Measurements from ENCODE around the gene CRKL. TPM values are rescaled to one million over a fixed set of nuclear protein-coding genes. Genes with fewer than 3 reads are reported as not detected.
A peak's percentile ranks its signal among the peaks of the same experiment; 100 is the strongest.
"Not testable (repeated sequence)": the region's sequence is repeated elsewhere in the genome, so short reads cannot be mapped to it uniquely, and the experiment has no call there.

CRKL gene
- polyA plus RNA-seq, 2 of the 4 experiments (the other 2 are of a cell fraction): 21.4 to 22.8 TPM

DNA sequence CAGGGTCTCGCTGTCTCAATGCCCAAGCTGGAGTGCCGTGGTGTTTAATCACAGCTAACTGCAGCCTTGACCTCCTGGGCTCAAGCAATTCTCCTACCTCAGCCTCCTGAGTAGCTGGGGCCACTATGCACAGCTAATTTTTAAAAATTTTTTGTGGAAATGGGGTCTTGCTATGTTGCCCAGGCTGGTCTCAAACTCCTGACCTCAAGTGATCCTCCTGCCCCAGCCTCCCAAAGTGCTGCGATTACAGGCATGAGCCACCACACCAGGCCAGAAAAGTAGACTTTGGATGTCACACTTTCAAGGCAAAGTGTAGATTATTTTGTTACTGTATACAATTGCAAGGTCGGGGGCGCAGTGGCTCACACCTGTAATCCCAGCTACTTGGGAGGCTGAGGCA lies 8.5 kb upstream of the CRKL start:
- DNase-seq (ENCODE audit: low read depth in 1 of 2, low spot score in 1 of 2); H3K4me2 ChIP-seq; ATAC-seq; H3K4me3 ChIP-seq; H3K9me3 ChIP-seq; H3K27ac ChIP-seq; FAIRE-seq; POLR2A ChIA-PET: not testable (repeated sequence)
- WGBS (ENCODE audit: missing lambda C conversion rate): 88% methylated on average over 4 of the region's 5 CpGs
- peaks cover 23% of the 10 kb centered on the region for H3K4me1 ChIP-seq
- CTCF ChIA-PET: interaction anchor here (1.4 to 1.8 kb wide), 3 partner anchors 8 to 23 kb away, joined by 3 to 8 read pairs (median 6); partner anchors contain the start of gene CRKL

DNA sequence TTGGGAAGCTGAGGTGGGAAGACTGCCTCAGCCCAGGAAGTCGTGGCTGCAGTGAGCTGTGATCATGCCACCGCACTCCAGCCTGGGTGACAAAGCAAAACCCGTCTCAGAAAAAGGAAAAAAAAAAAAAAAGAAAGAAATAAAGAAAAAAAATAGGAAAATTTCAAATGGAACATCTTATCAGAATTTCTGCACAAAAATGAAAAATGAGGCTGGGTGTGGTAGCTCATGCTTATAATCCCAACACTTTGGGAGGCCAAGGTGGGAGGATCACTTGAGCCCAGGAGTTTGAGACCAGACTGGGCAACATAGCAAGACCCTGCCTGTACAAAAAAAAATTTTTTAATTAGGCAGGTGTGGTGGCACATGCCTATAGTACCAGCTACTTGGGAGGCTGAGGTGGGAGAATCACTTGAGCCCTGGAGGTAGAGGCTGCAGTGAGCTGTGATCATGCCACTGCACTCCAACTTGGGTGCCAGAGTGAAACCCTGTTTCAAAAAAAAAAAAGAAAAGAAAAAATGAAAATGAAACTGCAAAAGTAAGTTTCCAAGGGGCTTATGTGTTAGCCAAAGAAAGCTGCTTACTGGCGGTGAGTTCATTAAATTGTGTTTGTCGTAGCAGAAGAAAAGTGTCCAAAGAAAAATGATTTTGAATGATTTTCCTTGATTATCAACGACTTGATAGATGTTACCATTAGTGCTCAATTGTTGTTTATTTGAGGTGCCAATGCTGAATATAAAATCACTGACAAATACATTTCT lies 7.5 kb upstream of the CRKL start:
- H3K4me1 ChIP-seq: peaks cover 15% of the 10 kb centered on the region
- no peak for ATAC-seq
- TF ChIP-seq POLR2AphosphoS2 (conservative IDR thresholded peaks at IDR 0.05; ENCODE audit: low read length) (no peak), CBX2 (IDR thresholded peaks at IDR 0.05; ENCODE audit: borderline replicate concordance, low read depth) (no peak), ZNF302 (CRISPR knock-in tag; IDR thresholded peaks at IDR 0.05) (no peak), ESRRA (IDR thresholded peaks at IDR 0.05; ENCODE audit: borderline replicate concordance, low read length) (no peak), TFCP2L1 (CRISPR knock-in tag; IDR thresholded peaks at IDR 0.05) (no peak)
- TF ChIP-seq, protein P1, sequence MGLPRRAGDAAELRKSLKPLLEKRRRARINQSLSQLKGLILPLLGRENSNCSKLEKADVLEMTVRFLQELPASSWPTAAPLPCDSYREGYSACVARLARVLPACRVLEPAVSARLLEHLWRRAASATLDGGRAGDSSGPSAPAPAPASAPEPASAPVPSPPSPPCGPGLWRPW (IDR thresholded peaks at IDR 0.05): no peak
- no peaks in the 10 kb centered on the region for H3K9me3 ChIP-seq
- POLR2A ChIA-PET: interaction anchor here (0.6 kb wide), 1 partner anchor 124 kb away, joined by 5 read pairs; no protein-coding TSS in a partner anchor
- DNase-seq (ENCODE audit: low read depth in 1 of 2, low spot score in 1 of 2): no peak
- H3K27ac ChIP-seq: no peak overlapping the region
- CTCF ChIA-PET: interaction anchor here (1.4 to 1.8 kb wide), 2 partner anchors 10 to 24 kb away, joined by 3 to 8 read pairs; no protein-coding TSS in a partner anchor
- no peak overlapping the region for H3K4me3 ChIP-seq
- FAIRE-seq: no peak
- no peak overlapping the region for H3K4me2 ChIP-seq
- 72% methylated on average over 6 of the region's 6 CpGs for WGBS (ENCODE audit: missing lambda C conversion rate)

DNA sequence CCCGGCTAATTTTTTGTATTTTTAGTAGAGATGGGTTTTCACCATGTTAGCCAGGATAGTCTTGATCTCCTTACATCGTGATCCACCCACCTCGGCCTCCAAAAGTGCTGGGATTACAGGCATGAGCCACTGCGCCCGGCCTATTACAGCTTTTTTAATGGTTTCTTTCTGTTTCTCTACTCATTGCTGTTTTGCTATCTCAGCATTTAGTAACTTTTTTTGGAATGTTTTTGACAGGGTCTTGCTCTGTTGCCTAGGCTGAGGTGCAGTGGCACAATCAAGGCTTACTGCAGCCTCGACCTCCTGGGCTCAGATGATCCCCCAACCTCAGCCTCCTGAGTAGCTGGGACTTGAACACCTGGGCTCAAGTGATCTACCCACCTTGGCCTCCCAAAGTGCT lies 4.7 kb upstream of the CRKL start:
- POLR2A ChIA-PET: interaction anchor here (1.0 kb wide), 1 partner anchor 8 kb away, joined by 3 read pairs; no protein-coding TSS in a partner anchor
- CTCF ChIA-PET: interaction anchor here (1.1 to 2.1 kb wide), 2 partner anchors 26 to 109 kb away, joined by 4 read pairs; no protein-coding TSS in a partner anchor
- 83% methylated on average over 6 of the region's 6 CpGs for WGBS (ENCODE audit: missing lambda C conversion rate)

DNA sequence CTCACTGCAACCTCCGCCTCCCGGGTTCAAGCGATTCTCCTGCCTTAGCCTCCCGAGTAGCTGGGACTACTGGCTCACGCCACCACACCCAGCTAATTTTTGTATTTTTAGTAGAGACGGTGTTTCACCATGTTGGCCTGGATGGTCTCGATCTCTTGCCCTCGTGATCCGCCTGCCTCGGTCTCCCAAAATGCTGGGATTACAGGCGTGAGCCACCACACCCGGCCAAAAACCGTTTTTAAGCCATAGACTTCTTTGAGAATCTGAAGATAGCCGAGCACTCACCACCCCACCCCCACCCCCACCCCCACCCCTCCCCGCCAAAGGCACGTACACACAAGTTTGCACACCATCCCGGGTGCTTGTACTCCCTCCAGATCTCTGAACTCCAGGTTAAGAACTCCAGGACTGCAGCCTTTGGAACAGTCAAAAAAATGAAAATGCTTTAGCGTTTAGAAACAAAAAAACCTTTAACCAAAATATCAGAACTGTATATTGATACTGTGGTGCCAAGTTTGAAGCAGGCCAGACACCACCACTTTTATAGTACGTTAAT lies 1.5 kb downstream of the CRKL start:
- H3K4me1 ChIP-seq: peaks cover 27% of the 10 kb centered on the region
- peak overlapping the region; percentile 86 for H3K4me2 ChIP-seq
- H3K4me3 ChIP-seq: peak overlapping the region; percentile 89
- H3K27ac ChIP-seq: peak overlapping the region; percentile 95 to 100
- DNase-seq (ENCODE audit: low read depth in 1 of 2, low spot score in 1 of 2): peak in 1 of 2 experiments; percentile 8
- ATAC-seq: no peak
- FAIRE-seq: no peak
- H3K9me3 ChIP-seq: no peaks in the 10 kb centered on the region
- POLR2A ChIA-PET: interaction anchor here (0.7 kb wide), 1 partner anchor 27 kb away, joined by 3 read pairs; no protein-coding TSS in a partner anchor
- 3% methylated on average over 15 of the region's 19 CpGs for WGBS (ENCODE audit: missing lambda C conversion rate)
- CTCF ChIA-PET: interaction anchor here (0.9 kb wide), 1 partner anchor 33 kb away, joined by 4 read pairs; no protein-coding TSS in a partner anchor
- no peak for TF ChIP-seq CHD4 (IDR thresholded peaks at IDR 0.05; ENCODE audit: borderline replicate concordance)
- no peak for TF ChIP-seq ZC3H11A (IDR thresholded peaks at IDR 0.05)
- TF ChIP-seq, protein P2, sequence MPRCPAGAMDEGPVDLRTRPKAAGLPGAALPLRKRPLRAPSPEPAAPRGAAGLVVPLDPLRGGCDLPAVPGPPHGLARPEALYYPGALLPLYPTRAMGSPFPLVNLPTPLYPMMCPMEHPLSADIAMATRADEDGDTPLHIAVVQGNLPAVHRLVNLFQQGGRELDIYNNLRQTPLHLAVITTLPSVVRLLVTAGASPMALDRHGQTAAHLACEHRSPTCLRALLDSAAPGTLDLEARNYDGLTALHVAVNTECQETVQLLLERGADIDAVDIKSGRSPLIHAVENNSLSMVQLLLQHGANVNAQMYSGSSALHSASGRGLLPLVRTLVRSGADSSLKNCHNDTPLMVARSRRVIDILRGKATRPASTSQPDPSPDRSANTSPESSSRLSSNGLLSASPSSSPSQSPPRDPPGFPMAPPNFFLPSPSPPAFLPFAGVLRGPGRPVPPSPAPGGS (IDR thresholded peaks at IDR 0.05): no peak
- TF ChIP-seq MAFK (IDR thresholded peaks at IDR 0.05; ENCODE audit: partially characterized antibody): no peak
- TF ChIP-seq RCOR1 (IDR thresholded peaks at IDR 0.05; ENCODE audit: low read depth, low read length): no peak
- TF ChIP-seq, protein P1 (IDR thresholded peaks at IDR 0.05): no peak
- TF ChIP-seq CEBPB (IDR thresholded peaks at IDR 0.05): no peak
- TF ChIP-seq HOXA7 (CRISPR knock-in tag; IDR thresholded peaks at IDR 0.05): no peak
- TF ChIP-seq NFE2L2 (conservative IDR thresholded peaks at IDR 0.05; ENCODE audit: low read length): no peak
- TF ChIP-seq FOXS1 (CRISPR knock-in tag; IDR thresholded peaks at IDR 0.05): no peak
- TF ChIP-seq, protein P3, sequence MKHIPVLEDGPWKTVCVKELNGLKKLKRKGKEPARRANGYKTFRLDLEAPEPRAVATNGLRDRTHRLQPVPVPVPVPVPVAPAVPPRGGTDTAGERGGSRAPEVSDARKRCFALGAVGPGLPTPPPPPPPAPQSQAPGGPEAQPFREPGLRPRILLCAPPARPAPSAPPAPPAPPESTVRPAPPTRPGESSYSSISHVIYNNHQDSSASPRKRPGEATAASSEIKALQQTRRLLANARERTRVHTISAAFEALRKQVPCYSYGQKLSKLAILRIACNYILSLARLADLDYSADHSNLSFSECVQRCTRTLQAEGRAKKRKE (CRISPR knock-in tag; IDR thresholded peaks at IDR 0.05; ENCODE audit: low read depth): no peak
- no peak for TF ChIP-seq TP53 (CRISPR knock-in tag; IDR thresholded peaks at IDR 0.05)
- TF ChIP-seq, protein P4, sequence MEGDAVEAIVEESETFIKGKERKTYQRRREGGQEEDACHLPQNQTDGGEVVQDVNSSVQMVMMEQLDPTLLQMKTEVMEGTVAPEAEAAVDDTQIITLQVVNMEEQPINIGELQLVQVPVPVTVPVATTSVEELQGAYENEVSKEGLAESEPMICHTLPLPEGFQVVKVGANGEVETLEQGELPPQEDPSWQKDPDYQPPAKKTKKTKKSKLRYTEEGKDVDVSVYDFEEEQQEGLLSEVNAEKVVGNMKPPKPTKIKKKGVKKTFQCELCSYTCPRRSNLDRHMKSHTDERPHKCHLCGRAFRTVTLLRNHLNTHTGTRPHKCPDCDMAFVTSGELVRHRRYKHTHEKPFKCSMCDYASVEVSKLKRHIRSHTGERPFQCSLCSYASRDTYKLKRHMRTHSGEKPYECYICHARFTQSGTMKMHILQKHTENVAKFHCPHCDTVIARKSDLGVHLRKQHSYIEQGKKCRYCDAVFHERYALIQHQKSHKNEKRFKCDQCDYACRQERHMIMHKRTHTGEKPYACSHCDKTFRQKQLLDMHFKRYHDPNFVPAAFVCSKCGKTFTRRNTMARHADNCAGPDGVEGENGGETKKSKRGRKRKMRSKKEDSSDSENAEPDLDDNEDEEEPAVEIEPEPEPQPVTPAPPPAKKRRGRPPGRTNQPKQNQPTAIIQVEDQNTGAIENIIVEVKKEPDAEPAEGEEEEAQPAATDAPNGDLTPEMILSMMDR (IDR thresholded peaks at IDR 0.05): no peak
- no peak for TF ChIP-seq POLR2AphosphoS2 (conservative IDR thresholded peaks at IDR 0.05; ENCODE audit: low read length)

More for the DNA sequence above, 4.7 kb upstream of the CRKL start:
- Histone ChIP-seq H3K27ac (no peak overlapping the region), H3K4me3 (no peak overlapping the region), H3K4me2 (no peak overlapping the region), H3K9me3 (no peaks in the 10 kb centered on the region), H3K4me1 (no peaks in the 10 kb centered on the region)
- FAIRE-seq (no peak), ATAC-seq (no peak), DNase-seq (ENCODE audit: low read depth in 1 of 2, low spot score in 1 of 2) (no peak)
- TF ChIP-seq, protein P5, sequence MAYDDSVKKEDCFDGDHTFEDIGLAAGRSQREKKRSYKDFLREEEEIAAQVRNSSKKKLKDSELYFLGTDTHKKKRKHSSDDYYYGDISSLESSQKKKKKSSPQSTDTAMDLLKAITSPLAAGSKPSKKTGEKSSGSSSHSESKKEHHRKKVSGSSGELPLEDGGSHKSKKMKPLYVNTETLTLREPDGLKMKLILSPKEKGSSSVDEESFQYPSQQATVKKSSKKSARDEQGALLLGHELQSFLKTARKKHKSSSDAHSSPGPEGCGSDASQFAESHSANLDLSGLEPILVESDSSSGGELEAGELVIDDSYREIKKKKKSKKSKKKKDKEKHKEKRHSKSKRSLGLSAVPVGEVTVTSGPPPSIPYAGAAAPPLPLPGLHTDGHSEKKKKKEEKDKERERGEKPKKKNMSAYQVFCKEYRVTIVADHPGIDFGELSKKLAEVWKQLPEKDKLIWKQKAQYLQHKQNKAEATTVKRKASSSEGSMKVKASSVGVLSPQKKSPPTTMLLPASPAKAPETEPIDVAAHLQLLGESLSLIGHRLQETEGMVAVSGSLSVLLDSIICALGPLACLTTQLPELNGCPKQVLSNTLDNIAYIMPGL (CRISPR knock-in tag; IDR thresholded peaks at IDR 0.05; ENCODE audit: borderline replicate concordance): no peak
- TF ChIP-seq MAFK (IDR thresholded peaks at IDR 0.05; ENCODE audit: partially characterized antibody): peak; percentile 83
- TF ChIP-seq JUN (IDR thresholded peaks at IDR 0.05): no peak

Data from A549 (cell line).